GM12873 (cell line): ENCODE data around the gene LRRC17.

Source experiments
- TF ChIP-seq, protein P1 (sequence below): IDR thresholded peaks from 2 replicates; pipeline ENCODE4 v1.5.1; 2012; ENCODE audit warnings: low read depth, mild to moderate bottlenecking, moderate library complexity, low read length, control low read depth; ENCODE audit not compliant: insufficient read depth; ENCODE audit errors: missing control alignments

The LRRC17 gene

GRCh38 chr7:102951839-102952238 lies 39.0 kb downstream of the LRRC17 start:
- TF ChIP-seq, protein P1, sequence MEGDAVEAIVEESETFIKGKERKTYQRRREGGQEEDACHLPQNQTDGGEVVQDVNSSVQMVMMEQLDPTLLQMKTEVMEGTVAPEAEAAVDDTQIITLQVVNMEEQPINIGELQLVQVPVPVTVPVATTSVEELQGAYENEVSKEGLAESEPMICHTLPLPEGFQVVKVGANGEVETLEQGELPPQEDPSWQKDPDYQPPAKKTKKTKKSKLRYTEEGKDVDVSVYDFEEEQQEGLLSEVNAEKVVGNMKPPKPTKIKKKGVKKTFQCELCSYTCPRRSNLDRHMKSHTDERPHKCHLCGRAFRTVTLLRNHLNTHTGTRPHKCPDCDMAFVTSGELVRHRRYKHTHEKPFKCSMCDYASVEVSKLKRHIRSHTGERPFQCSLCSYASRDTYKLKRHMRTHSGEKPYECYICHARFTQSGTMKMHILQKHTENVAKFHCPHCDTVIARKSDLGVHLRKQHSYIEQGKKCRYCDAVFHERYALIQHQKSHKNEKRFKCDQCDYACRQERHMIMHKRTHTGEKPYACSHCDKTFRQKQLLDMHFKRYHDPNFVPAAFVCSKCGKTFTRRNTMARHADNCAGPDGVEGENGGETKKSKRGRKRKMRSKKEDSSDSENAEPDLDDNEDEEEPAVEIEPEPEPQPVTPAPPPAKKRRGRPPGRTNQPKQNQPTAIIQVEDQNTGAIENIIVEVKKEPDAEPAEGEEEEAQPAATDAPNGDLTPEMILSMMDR = no peak

DNA sequence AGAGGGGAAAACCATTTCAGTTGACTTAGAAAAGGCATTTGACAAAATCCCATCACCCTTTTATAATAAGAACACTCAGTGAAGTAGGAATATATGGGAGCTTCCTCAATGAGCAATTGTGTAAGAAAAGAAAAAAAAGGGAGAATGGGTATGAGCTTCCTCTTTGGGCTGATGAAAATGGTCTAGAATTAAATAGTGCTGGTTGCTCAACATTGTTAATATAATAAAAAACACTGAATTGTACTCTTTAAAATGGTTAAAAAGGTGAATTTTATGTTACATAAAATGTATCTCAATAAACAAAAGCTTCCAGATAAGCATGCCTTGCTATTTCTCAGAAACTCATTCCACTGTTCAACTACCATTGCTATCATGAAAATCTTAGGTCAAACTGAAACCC lies 40.6 kb downstream of the LRRC17 start:
- TF ChIP-seq, protein P1 = no peak

DNA sequence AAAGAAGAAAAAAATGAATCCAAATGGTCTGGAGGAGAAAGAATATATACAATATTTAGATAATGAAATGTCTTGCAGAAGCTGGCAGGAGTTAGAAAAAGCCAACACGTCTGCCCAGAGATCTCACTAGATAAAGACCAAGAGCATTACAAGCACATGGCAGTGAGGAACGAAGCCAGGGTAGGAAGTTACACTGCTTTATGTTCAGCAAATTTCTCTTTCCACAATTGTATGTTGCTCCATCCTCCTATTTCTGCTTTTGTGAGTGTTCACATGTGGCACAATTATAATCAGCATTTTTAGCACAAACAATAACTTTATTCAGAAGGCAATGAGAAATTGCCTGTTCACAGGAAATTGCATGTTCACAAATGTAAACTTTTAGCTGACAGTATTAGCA lies 53.7 kb downstream of the LRRC17 start:
- TF ChIP-seq, protein P1 = no peak

GRCh38 chr7:102967798-102968197 lies 55.0 kb downstream of the LRRC17 start:
- TF ChIP-seq, protein P1 = no peak

DNA sequence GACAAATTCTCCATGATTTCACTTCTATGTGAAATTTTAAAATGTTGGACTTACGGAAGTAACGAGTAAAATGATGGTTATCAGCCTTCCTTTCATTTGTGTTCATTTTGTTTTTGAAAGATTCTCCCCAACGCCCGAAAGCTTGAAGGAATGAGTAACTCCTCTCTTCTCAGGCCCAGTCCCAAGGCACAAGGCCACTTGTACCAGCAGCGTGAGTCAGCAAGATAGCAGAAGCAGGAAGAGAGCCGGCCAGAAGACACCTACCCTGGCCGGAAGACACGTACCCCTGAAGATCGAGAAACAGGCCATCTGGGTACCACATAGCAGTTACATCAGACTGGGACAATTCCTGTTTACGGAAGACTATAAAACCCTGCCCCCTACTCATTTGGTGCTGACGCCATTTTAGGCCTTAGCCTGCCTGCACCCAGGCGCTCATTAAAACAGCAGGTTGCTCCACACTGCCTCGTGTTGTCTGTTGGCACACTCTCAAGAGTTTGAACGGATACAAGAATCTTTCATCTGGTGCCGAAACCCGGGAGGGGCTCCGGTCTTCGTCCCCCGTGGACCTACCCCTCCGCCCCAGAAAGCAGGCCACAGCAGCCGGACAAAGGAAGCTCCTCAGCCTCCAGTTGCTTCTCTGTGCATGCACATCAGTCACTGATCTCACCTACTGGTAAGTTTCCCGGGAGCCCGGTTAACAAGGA lies 60.4 kb downstream of the LRRC17 start:
- TF ChIP-seq, protein P1 = no peak

GRCh38 chr7:102974366-102975236 lies 61.8 kb downstream of the LRRC17 start:
- TF ChIP-seq, protein P1 = peak; percentile 27

- TF ChIP-seq, protein P1 = no peak
These were observed 63.1 kb downstream of the LRRC17 start for GRCh38 chr7:102975854-102976253.
